ENCODE measurements around the gene ALDOC.

ALDOC gene

GRCh38 chr17:28527859-28528258 is 48.8 kb downstream of the ALDOC start:
- H3K27ac ChIP-seq (ENCODE audit: low read depth, low read length, poor library complexity, severe bottlenecking), result no peak overlapping the region
- no peaks in the 10 kb centered on the region for H3F3A ChIP-seq (ENCODE audit: insufficient read depth, low read length)

GRCh38 chr17:28527181-28527681 is 49.5 kb downstream of the ALDOC start:
- no peak overlapping the region for H3K4me3 ChIP-seq (ENCODE audit: low read depth, low read length, poor library complexity, severe bottlenecking)
- H3K9me3 ChIP-seq (ENCODE audit: low read length), result no peaks in the 10 kb centered on the region
- no peak overlapping the region for H3K9ac ChIP-seq (ENCODE audit: low read length)
- H3F3A ChIP-seq (ENCODE audit: insufficient read depth, low read length), result no peaks in the 10 kb centered on the region
- peaks cover 6% of the 10 kb centered on the region; the same call in 1 of the 2 replicates for H3K27me3 ChIP-seq (ENCODE audit: insufficient read depth, low read length)
- H3K27ac ChIP-seq (ENCODE audit: low read depth, low read length, poor library complexity, severe bottlenecking), result no peak overlapping the region
- TF ChIP-seq EZH2 (IDR thresholded peaks at IDR 0.05; ENCODE audit: borderline replicate concordance, low read length) (no peak), CTCF (IDR thresholded peaks at IDR 0.05; ENCODE audit: low read length) (no peak)
- H3K36me3 ChIP-seq (ENCODE audit: insufficient read depth, low read length), result no peaks in the 10 kb centered on the region
- H4K20me1 ChIP-seq (ENCODE audit: insufficient read depth, low read length), result no peaks in the 10 kb centered on the region
- no peaks in the 10 kb centered on the region for H3K79me2 ChIP-seq (ENCODE audit: insufficient read depth, low read length)
- no peaks in the 10 kb centered on the region for H3K9me2 ChIP-seq (ENCODE audit: low read depth, low read length)
- no peaks in the 10 kb centered on the region for H3K4me1 ChIP-seq (ENCODE audit: insufficient read depth, low read length, severe bottlenecking)
- no peak overlapping the region for H3K4me2 ChIP-seq (ENCODE audit: low read length)
- H2AFZ ChIP-seq (ENCODE audit: low read length), result no peak overlapping the region

More at GRCh38 chr17:28527859-28528258, 48.8 kb downstream of the ALDOC start:
- Histone ChIP-seq H3K9ac (ENCODE audit: low read length) (no peak overlapping the region), H3K4me3 (ENCODE audit: low read depth, low read length, poor library complexity, severe bottlenecking) (no peak overlapping the region), H3K79me2 (ENCODE audit: insufficient read depth, low read length) (no peaks in the 10 kb centered on the region), H3K36me3 (ENCODE audit: insufficient read depth, low read length) (no peaks in the 10 kb centered on the region), H4K20me1 (ENCODE audit: insufficient read depth, low read length) (no peaks in the 10 kb centered on the region), H3K4me2 (ENCODE audit: low read length) (no peak overlapping the region), H2AFZ (ENCODE audit: low read length) (no peak overlapping the region), H3K9me3 (ENCODE audit: low read length) (no peaks in the 10 kb centered on the region), H3K27me3 (ENCODE audit: insufficient read depth, low read length) (peaks cover 6% of the 10 kb centered on the region; the same call in 1 of the 2 replicates), H3K9me2 (ENCODE audit: low read depth, low read length) (no peaks in the 10 kb centered on the region), H3K4me1 (ENCODE audit: insufficient read depth, low read length, severe bottlenecking) (no peaks in the 10 kb centered on the region)
- no peak for TF ChIP-seq EZH2 (IDR thresholded peaks at IDR 0.05; ENCODE audit: borderline replicate concordance, low read length)
- no peak for TF ChIP-seq CTCF (IDR thresholded peaks at IDR 0.05; ENCODE audit: low read length)

- Histone ChIP-seq H3K4me1 (ENCODE audit: insufficient read depth, low read length, severe bottlenecking) (no peaks in the 10 kb centered on the region), H4K20me1 (ENCODE audit: insufficient read depth, low read length) (no peaks in the 10 kb centered on the region), H2AFZ (ENCODE audit: low read length) (no peak overlapping the region), H3K9me2 (ENCODE audit: low read depth, low read length) (no peaks in the 10 kb centered on the region), H3K27me3 (ENCODE audit: insufficient read depth, low read length) (peaks cover 5% of the 10 kb centered on the region; the same call in 1 of the 2 replicates), H3K27ac (ENCODE audit: low read depth, low read length, poor library complexity, severe bottlenecking) (no peak overlapping the region), H3K9me3 (ENCODE audit: low read length) (no peaks in the 10 kb centered on the region), H3K36me3 (ENCODE audit: insufficient read depth, low read length) (no peaks in the 10 kb centered on the region), H3F3A (ENCODE audit: insufficient read depth, low read length) (no peaks in the 10 kb centered on the region), H3K4me2 (ENCODE audit: low read length) (no peak overlapping the region), H3K4me3 (ENCODE audit: low read depth, low read length, poor library complexity, severe bottlenecking) (no peak overlapping the region), H3K79me2 (ENCODE audit: insufficient read depth, low read length) (no peaks in the 10 kb centered on the region), H3K9ac (ENCODE audit: low read length) (no peak overlapping the region)
- TF ChIP-seq CTCF (IDR thresholded peaks at IDR 0.05; ENCODE audit: low read length), result no peak
- TF ChIP-seq EZH2 (IDR thresholded peaks at IDR 0.05; ENCODE audit: borderline replicate concordance, low read length), result no peak
These were observed 50.3 kb downstream of the ALDOC start for GRCh38 chr17:28526381-28526780.
